Stimulated activated CD4-positive, alpha-beta T cell treated with anti-CD3 and anti-CD28 coated beads, Interleukin-4, amount 100 ng/mL, for 4 hours (primary cell): Measurements from ENCODE around the gene EFHC2.
"Not testable (repeated sequence)": the region's sequence is repeated elsewhere in the genome, so short reads cannot be mapped to it uniquely, and the experiment has no call there.

Source experiments
- DNase-seq, 2 experiments: peaks; one replicate each; pipeline ENCODE4 v3.0.0-alpha.2; 2020

Gene EFHC2

GRCh38 chrX:44291468-44292092 is 51.9 kb downstream of the EFHC2 start:
- DNase-seq = no peak

- DNase-seq = no peak
Measured at GRCh38 chrX:44290718-44291117, 52.8 kb downstream of the EFHC2 start.

GRCh38 chrX:44282753-44283152 is 60.7 kb downstream of the EFHC2 start:
- no peak for DNase-seq

GRCh38 chrX:44280116-44280515 is 63.4 kb downstream of the EFHC2 start:
- DNase-seq = no peak

- no peak for DNase-seq
Measured at GRCh38 chrX:44274096-44274495, 69.4 kb downstream of the EFHC2 start.

GRCh38 chrX:44267861-44268260 is 75.6 kb downstream of the EFHC2 start:
- no peak for DNase-seq

- DNase-seq = no peak
Measured at GRCh38 chrX:44267116-44267515, 76.4 kb downstream of the EFHC2 start.

- no peak for DNase-seq
Measured at GRCh38 chrX:44265559-44265958, 77.9 kb downstream of the EFHC2 start.

- DNase-seq = no peak
Measured at GRCh38 chrX:44264936-44265335, 78.5 kb downstream of the EFHC2 start.

GRCh38 chrX:44261286-44261685 is 82.2 kb downstream of the EFHC2 start:
- no peak for DNase-seq

GRCh38 chrX:44260609-44261008 is 82.9 kb downstream of the EFHC2 start:
- no peak for DNase-seq

GRCh38 chrX:44255742-44256141 is 87.7 kb downstream of the EFHC2 start:
- not testable (repeated sequence) for DNase-seq

- DNase-seq = no peak
Measured at GRCh38 chrX:44253575-44253942, 89.9 kb downstream of the EFHC2 start.

- peak; percentile 1 to 43 for DNase-seq
Measured at GRCh38 chrX:44252688-44253574, 90.5 kb downstream of the EFHC2 start.

GRCh38 chrX:44247468-44247867 is 96.0 kb downstream of the EFHC2 start:
- no peak for DNase-seq

GRCh38 chrX:44246826-44247225 is 96.6 kb downstream of the EFHC2 start:
- DNase-seq = no peak

GRCh38 chrX:44245733-44246132 is 97.7 kb downstream of the EFHC2 start:
- peak in 1 of 2 experiments; percentile 4 for DNase-seq

GRCh38 chrX:44244008-44244407 is 99.5 kb downstream of the EFHC2 start:
- no peak for DNase-seq

GRCh38 chrX:44241546-44241945 is 101.9 kb downstream of the EFHC2 start:
- DNase-seq = no peak

- no peak for DNase-seq
Measured at GRCh38 chrX:44240036-44240435, 103.4 kb downstream of the EFHC2 start.

GRCh38 chrX:44239036-44239435 is 104.4 kb downstream of the EFHC2 start:
- DNase-seq = no peak

- no peak for DNase-seq
Measured at GRCh38 chrX:44235534-44235933, 107.9 kb downstream of the EFHC2 start.

- no peak for DNase-seq
Measured at GRCh38 chrX:44234541-44234940, 108.9 kb downstream of the EFHC2 start.

- DNase-seq = no peak
Measured at GRCh38 chrX:44234116-44234515, 109.4 kb downstream of the EFHC2 start.
